H9 (cell line): Measurements from ENCODE around the gene PAX9. TPM values are rescaled to one million over a fixed set of nuclear protein-coding genes. Genes with fewer than 3 reads are reported as not detected.

Experiments
- DNase-seq: peaks from one replicate; pipeline ENCODE4 v3.0.0-alpha.2; 2017
- H2AFZ ChIP-seq: one replicate; pipeline ENCODE4 v1.6.1; 2013; ENCODE audit warnings: mild to moderate bottlenecking, low read length, control low read depth, moderate library complexity
- H2AK5ac ChIP-seq: 2 replicates; pipeline ENCODE4 v1.6.1; 2013; ENCODE audit warnings: low read length, control low read depth, mixed read lengths; ENCODE audit not compliant: insufficient read length
- H2BK120ac ChIP-seq: one replicate; pipeline ENCODE4 v1.6.1; 2013; ENCODE audit warnings: low read depth, mild to moderate bottlenecking, low read length, control low read depth, inconsistent platforms; ENCODE audit not compliant: poor library complexity, severe bottlenecking
- H2BK12ac ChIP-seq: 2 replicates; pipeline ENCODE4 v1.6.1; 2013; ENCODE audit warnings: low read length, control low read depth, mixed read lengths, low read depth; ENCODE audit not compliant: insufficient read length
- H2BK15ac ChIP-seq: 2 replicates; pipeline ENCODE4 v1.6.1; 2013; ENCODE audit warnings: low read depth, low read length, control low read depth
- H2BK20ac ChIP-seq: one replicate; pipeline ENCODE4 v1.6.1; 2013; ENCODE audit warnings: low read depth, mild to moderate bottlenecking, low read length, control low read depth, inconsistent platforms; ENCODE audit not compliant: poor library complexity, severe bottlenecking
- H2BK5ac ChIP-seq: 2 replicates; pipeline ENCODE4 v1.6.1; 2013; ENCODE audit warnings: low read length, control low read depth, mixed read lengths; ENCODE audit not compliant: insufficient read length
- H3K14ac ChIP-seq: 2 replicates; pipeline ENCODE4 v1.6.1; 2013; ENCODE audit warnings: low read length, control low read depth; ENCODE audit not compliant: insufficient read depth
- H3K18ac ChIP-seq: 2 replicates; pipeline ENCODE4 v1.6.1; 2013; ENCODE audit warnings: low read depth, mild to moderate bottlenecking, mixed read lengths, low read length, control low read depth; ENCODE audit not compliant: insufficient read length
- H3K23ac ChIP-seq: 2 replicates; pipeline ENCODE4 v1.6.1; 2013; ENCODE audit warnings: low read length, control low read depth, mixed read lengths, low read depth; ENCODE audit not compliant: insufficient read length
- H3K23me2 ChIP-seq: 2 replicates; pipeline ENCODE4 v1.6.1; 2013; ENCODE audit warnings: low read depth, mild to moderate bottlenecking, mixed read lengths, low read length, control low read depth; ENCODE audit not compliant: insufficient read length, poor library complexity, severe bottlenecking
- H3K27ac ChIP-seq: 2 replicates; pipeline ENCODE4 v1.5.1; 2013; ENCODE audit warnings: low read length, control low read depth, mixed read lengths, low read depth; ENCODE audit not compliant: insufficient read length
- H3K27me3 ChIP-seq: 2 replicates; pipeline ENCODE4 v1.6.1; 2013; ENCODE audit warnings: low read length, control low read depth, inconsistent platforms; ENCODE audit not compliant: insufficient read depth
- H3K4ac ChIP-seq: 2 replicates; pipeline ENCODE4 v1.6.1; 2013; ENCODE audit warnings: low read depth, mild to moderate bottlenecking, control low read depth, inconsistent platforms, low read length, moderate library complexity
- H3K4me1 ChIP-seq: 2 replicates; pipeline ENCODE4 v1.6.1; 2013; ENCODE audit warnings: low read length, control low read depth, inconsistent platforms; ENCODE audit not compliant: insufficient read depth
- H3K4me2 ChIP-seq: 2 replicates; pipeline ENCODE4 v1.6.1; 2013; ENCODE audit warnings: low read length, control low read depth, mixed read lengths; ENCODE audit not compliant: insufficient read length, insufficient read depth
- H3K56ac ChIP-seq: 2 replicates; pipeline ENCODE4 v1.6.1; 2013; ENCODE audit warnings: low read depth, mild to moderate bottlenecking, mixed read lengths, low read length, control low read depth; ENCODE audit not compliant: insufficient read length
- H3K79me1 ChIP-seq: 2 replicates; pipeline ENCODE4 v1.6.1; 2013; ENCODE audit warnings: low read depth, mild to moderate bottlenecking, moderate library complexity, low read length, control low read depth, inconsistent platforms; ENCODE audit not compliant: insufficient read depth, poor library complexity, severe bottlenecking
- H3K79me2 ChIP-seq: 2 replicates; pipeline ENCODE4 v1.6.1; 2013; ENCODE audit warnings: low read length, control low read depth, inconsistent platforms; ENCODE audit not compliant: insufficient read depth
- H3K9ac ChIP-seq: 2 replicates; pipeline ENCODE4 v1.6.1; 2013; ENCODE audit warnings: low read length, control low read depth, mixed read lengths; ENCODE audit not compliant: insufficient read length; ENCODE audit errors: extremely low read depth
- H3K9me3 ChIP-seq: one replicate; pipeline ENCODE4 v1.6.1; 2013; ENCODE audit warnings: low read depth, low read length, inconsistent platforms; ENCODE audit not compliant: control insufficient read depth
- H3T11ph ChIP-seq: one replicate; pipeline ENCODE4 v1.6.1; 2013; ENCODE audit warnings: mild to moderate bottlenecking, low read length, control low read depth, inconsistent platforms
- H4K20me1 ChIP-seq: one replicate; pipeline ENCODE4 v1.6.1; 2013; ENCODE audit not compliant: control insufficient read depth, insufficient read length, insufficient read depth
- H4K5ac ChIP-seq: 2 replicates; pipeline ENCODE4 v1.6.1; 2013; ENCODE audit warnings: low read depth, mild to moderate bottlenecking, mixed read lengths, low read length, control low read depth; ENCODE audit not compliant: insufficient read length
- H4K8ac ChIP-seq: replicated peaks from 2 replicates; pipeline ENCODE4 v1.6.1; 2013; ENCODE audit warnings: low read length, control low read depth, mixed read lengths, low read depth; ENCODE audit not compliant: insufficient read length
- H4K91ac ChIP-seq: 2 replicates; pipeline ENCODE4 v1.6.1; 2013; ENCODE audit warnings: low read depth, mild to moderate bottlenecking, moderate library complexity, mixed read lengths, low read length, control low read depth; ENCODE audit not compliant: insufficient read length
- H3K27ac Mint-ChIP-seq, 3 experiments: 2 replicates in 2 of 3; 3 replicates in 1 of 3; pipeline ENCODE4 v1.8.0; 2020 to 2021; ENCODE audit warnings: mixed read lengths in 3 of 3, mild to moderate bottlenecking in 1 of 3, moderate library complexity in 1 of 3
- H3K27me3 Mint-ChIP-seq: 2 replicates; pipeline ENCODE4 v1.8.0; 2021; ENCODE audit warnings: low read depth, mild to moderate bottlenecking, moderate library complexity, mixed read lengths
- H3K36me3 Mint-ChIP-seq, 3 experiments: 2 replicates in 2 of 3; 3 replicates in 1 of 3; pipeline ENCODE4 v1.8.0; 2020 to 2021; ENCODE audit warnings: low read depth in 3 of 3, mixed read lengths in 3 of 3; ENCODE audit not compliant: insufficient read depth in 1 of 3
- H3K4me1 Mint-ChIP-seq, 2 experiments: 2 replicates each; pipeline ENCODE4 v1.8.0; 2020; ENCODE audit warnings: mixed read lengths in 2 of 2
- H3K4me3 Mint-ChIP-seq, 2 experiments: 2 replicates in 1 of 2; 3 replicates in 1 of 2; pipeline ENCODE4 v1.8.0; 2020 to 2021; ENCODE audit warnings: mild to moderate bottlenecking in 2 of 2, mixed read lengths in 2 of 2, moderate library complexity in 1 of 2
- H3K9me3 Mint-ChIP-seq, 2 experiments: 2 replicates in 1 of 2; 3 replicates in 1 of 2; pipeline ENCODE4 v1.8.0; 2020; ENCODE audit warnings: mild to moderate bottlenecking in 2 of 2, mixed read lengths in 2 of 2, moderate library complexity in 1 of 2
- CTCF ChIP-seq: fragments of 200-600 bp; sonication (generic); conservative IDR thresholded peaks from 3 replicates; pipeline ENCODE4 v1.8.0; 2021; ENCODE audit warnings: antibody characterized with exemption, mild to moderate bottlenecking
- WGBS: extraction: QIAGEN DNeasy Blood & Tissue Kit; methylation state at CpG from one replicate; pipeline ENCODE4 v1.1.7; 2013; ENCODE audit warnings: missing lambda C conversion rate, low lambda C conversion rate, mixed read lengths; ENCODE audit not compliant: insufficient read length; ENCODE audit errors: extremely low coverage; 5-methylcytosine and 5-hydroxymethylcytosine counted together
- total RNA-seq: library from RNA; stranded (reverse); gene quantifications from 2 replicates; pipeline ENCODE4 v1.2.1, GENCODE V29; 2021

The PAX9 gene
- total RNA-seq, 1 experiment from 2014 or later: not detected

DNA sequence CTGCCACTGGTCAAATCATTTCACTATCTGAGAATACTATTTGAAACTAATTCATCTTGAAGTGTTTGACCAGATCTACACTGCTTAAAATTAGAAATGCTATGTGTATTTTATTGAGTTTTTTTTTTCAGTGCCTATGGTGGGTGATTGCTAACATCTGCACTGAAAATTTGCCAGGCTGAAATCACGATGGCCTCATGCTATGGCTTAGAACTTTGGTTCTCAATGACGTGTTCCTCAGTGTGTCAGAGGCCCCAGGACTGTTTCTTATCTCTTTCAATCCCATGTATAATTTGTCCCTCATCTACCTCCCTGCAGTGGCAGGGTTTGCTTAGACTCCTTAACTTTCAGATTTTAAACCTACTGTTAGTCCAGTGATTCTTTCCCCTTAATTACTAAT, 43.0 kb upstream of the PAX9 start:
- Histone ChIP-seq H2BK20ac (no peak overlapping the region), H3K79me1 (no peaks in the 10 kb centered on the region), H3K27ac (no peak overlapping the region), H4K8ac (no peak overlapping the region), H2BK5ac (no peak overlapping the region), H2BK12ac (no peak overlapping the region), H2BK120ac (no peak overlapping the region), H3K23ac (no peak overlapping the region), H4K5ac (no peak overlapping the region), H3K18ac (no peak overlapping the region), H3K14ac (no peak overlapping the region), H3K79me2 (no peaks in the 10 kb centered on the region), H3K23me2 (no peaks in the 10 kb centered on the region), H2AFZ (no peak overlapping the region), H3K4me1 (no peaks in the 10 kb centered on the region), H4K20me1 (no peaks in the 10 kb centered on the region), H3T11ph (no peak overlapping the region), H3K56ac (no peak overlapping the region), H2AK5ac (no peak overlapping the region), H3K4ac (no peak overlapping the region), H3K9me3 (no peaks in the 10 kb centered on the region), H3K27me3 (no peaks in the 10 kb centered on the region), H4K91ac (no peak overlapping the region), H3K9ac (no peak overlapping the region), H3K4me2 (no peak overlapping the region), H2BK15ac (no peak overlapping the region)
- Mint-ChIP-seq H3K9me3 (peaks cover 7 to 9% of the 10 kb centered on the region in 2 experiments; a peak in 3 of 5 replicates), H3K4me1 (no peaks in the 10 kb centered on the region), H3K27ac (no peak overlapping the region), H3K27me3 (peaks cover 26% of the 10 kb centered on the region), H3K36me3 (no peaks in the 10 kb centered on the region), H3K4me3 (no peak overlapping the region)
- DNase-seq: no peak
- no CpG with 5 or more reads among the region's 2 CpGs for WGBS
- TF ChIP-seq CTCF: no peak
